ENCODE measurements around the gene VWA8. TPM values are rescaled to one million over a fixed set of nuclear protein-coding genes. Genes with fewer than 3 reads are reported as not detected.

The VWA8 gene
- total RNA-seq, 4 donors from 2014 or later: 19.5 to 26.2 (median 21.6) TPM

DNA sequence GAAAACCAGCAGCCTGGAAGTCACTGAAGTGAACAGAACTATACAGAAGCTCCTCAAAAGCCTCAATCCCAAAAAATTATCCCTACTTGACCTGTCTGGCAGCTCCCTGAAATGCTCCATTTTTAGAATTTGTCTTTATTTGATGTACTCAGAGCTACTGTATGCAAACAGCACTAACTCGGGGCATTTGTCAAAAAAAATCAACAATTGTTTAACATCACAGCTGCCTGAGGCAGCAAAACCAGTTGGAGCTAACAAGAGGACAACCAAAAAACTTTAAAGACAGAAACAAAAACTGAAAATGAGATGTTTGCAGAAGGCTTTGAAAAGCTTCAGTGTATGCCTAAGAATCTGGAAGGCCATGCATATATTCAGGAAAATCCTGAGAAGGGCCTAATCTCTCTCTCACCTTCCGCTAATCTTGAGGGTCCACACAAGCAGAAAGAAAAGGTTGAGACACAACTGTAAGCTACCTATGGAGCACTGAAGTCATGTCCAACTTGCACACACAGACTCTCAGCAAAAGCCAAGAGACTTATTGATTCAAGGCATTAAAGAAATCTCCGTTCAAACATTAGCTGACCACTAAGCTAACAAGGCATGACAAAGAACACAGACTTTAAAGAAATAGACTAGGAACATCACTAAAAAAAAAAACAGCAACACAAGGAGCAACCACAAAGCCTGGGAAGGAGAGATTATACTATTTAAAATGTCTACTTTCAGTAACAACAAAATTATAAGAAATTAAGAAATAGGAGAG lies 16.1 kb downstream of the VWA8 start:
- TF ChIP-seq POLR2A (IDR thresholded peaks at IDR 0.05; ENCODE audit: low read depth) (no peak), POLR2AphosphoS5 (IDR thresholded peaks at IDR 0.05) (no peak), EP300 (IDR thresholded peaks at IDR 0.05) (no peak)
- TF ChIP-seq, protein P1, sequence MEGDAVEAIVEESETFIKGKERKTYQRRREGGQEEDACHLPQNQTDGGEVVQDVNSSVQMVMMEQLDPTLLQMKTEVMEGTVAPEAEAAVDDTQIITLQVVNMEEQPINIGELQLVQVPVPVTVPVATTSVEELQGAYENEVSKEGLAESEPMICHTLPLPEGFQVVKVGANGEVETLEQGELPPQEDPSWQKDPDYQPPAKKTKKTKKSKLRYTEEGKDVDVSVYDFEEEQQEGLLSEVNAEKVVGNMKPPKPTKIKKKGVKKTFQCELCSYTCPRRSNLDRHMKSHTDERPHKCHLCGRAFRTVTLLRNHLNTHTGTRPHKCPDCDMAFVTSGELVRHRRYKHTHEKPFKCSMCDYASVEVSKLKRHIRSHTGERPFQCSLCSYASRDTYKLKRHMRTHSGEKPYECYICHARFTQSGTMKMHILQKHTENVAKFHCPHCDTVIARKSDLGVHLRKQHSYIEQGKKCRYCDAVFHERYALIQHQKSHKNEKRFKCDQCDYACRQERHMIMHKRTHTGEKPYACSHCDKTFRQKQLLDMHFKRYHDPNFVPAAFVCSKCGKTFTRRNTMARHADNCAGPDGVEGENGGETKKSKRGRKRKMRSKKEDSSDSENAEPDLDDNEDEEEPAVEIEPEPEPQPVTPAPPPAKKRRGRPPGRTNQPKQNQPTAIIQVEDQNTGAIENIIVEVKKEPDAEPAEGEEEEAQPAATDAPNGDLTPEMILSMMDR (IDR thresholded peaks at IDR 0.05): no peak
- no peak for DNase-seq (ENCODE audit: extremely low spot score)
- intact Hi-C loops (cut with DNase I): no loop called here
- Histone ChIP-seq H3K27me3 (no peaks in the 10 kb centered on the region), H3K27ac (replicated peaks in 1 of 4) (no peak overlapping the region), H3K4me3 (no peak overlapping the region), H3K36me3 (peaks cover 0 to 19% (median 8%) of the 10 kb centered on the region in 4 donors), H3K9me3 (peaks cover 0 to 19% (median 12%) of the 10 kb centered on the region in 4 donors), H3K4me1 (peaks cover 0 to 18% (median 16%) of the 10 kb centered on the region in 4 donors)
- WGBS: 84% methylated on average over 3 of the region's 3 CpGs

DNA sequence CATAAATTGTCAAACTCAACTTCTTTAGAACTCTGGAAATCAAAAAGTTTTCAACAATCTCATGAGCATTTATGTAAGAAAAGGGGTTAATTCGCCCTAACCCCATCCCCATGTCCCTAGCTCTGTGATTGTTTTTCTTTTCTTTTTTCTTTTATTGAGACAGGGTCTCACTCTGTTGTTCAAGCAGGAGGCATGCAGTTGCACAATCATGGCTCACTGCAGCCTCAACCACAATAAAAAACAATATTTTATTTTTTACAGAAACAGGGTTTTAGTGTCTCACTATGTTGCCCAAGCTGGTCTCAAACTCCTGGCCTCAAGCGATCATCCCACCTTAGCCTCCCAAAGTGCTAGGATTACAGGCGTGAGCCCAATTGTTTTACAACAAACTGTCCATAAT lies 16.7 kb downstream of the VWA8 start:
- Histone ChIP-seq H3K9me3 (peaks cover 0 to 19% (median 12%) of the 10 kb centered on the region in 4 donors), H3K36me3 (peaks cover 0 to 16% (median 5%) of the 10 kb centered on the region in 4 donors), H3K4me1 (peaks cover 0 to 21% (median 17%) of the 10 kb centered on the region in 4 donors), H3K27me3 (no peaks in the 10 kb centered on the region), H3K4me3 (no peak overlapping the region), H3K27ac (replicated peaks in 1 of 4) (no peak overlapping the region)
- TF ChIP-seq EP300 (IDR thresholded peaks at IDR 0.05) (no peak), POLR2A (IDR thresholded peaks at IDR 0.05; ENCODE audit: low read depth) (no peak), POLR2AphosphoS5 (IDR thresholded peaks at IDR 0.05) (no peak)
- TF ChIP-seq, protein P1 (IDR thresholded peaks at IDR 0.05): no peak
- DNase-seq (ENCODE audit: extremely low spot score): no peak
- intact Hi-C loops (cut with DNase I): no loop called here
- 96% methylated on average over 3 of the region's 3 CpGs for WGBS

DNA sequence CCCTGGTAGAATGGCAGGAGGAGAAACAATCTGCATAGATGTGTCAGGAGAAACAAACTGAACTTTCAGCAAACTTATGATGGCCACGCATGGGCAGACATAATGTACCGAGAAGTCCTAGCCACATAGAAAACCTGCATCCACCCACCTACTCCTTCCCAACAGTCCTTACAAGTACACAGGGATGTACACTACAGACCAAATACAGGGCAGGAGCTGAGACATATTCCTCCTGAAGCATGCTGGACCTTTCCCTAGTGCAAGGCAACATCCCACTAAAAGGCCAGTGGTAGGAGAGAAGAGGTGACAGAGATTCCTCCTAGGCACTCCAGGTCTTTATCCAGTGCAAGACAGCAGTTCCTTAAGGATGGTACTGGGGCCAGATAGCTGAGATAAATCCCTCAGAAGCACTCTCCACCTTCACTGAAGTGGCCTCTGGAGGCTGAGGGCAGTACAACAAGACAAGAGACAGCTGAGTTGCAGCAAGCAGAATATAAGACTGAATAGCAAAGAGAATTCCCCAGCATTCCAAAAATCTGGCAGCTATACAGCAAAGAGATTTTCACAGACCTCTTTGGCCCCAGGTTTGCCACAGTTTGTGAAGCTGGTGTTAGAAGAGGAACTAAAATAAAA lies 18.3 kb downstream of the VWA8 start:
- Histone ChIP-seq H3K36me3 (peaks cover 0 to 12% (median 4%) of the 10 kb centered on the region in 4 donors), H3K27me3 (no peaks in the 10 kb centered on the region), H3K27ac (replicated peaks in 1 of 4) (no peak overlapping the region), H3K4me3 (no peak overlapping the region), H3K4me1 (peaks cover 0 to 21% (median 17%) of the 10 kb centered on the region in 4 donors), H3K9me3 (peaks cover 0 to 19% (median 12%) of the 10 kb centered on the region in 4 donors)
- TF ChIP-seq POLR2AphosphoS5 (IDR thresholded peaks at IDR 0.05) (no peak), EP300 (IDR thresholded peaks at IDR 0.05) (no peak), POLR2A (IDR thresholded peaks at IDR 0.05; ENCODE audit: low read depth) (no peak)
- TF ChIP-seq, protein P1 (IDR thresholded peaks at IDR 0.05): peak in 2 of 3 experiments; percentile 27 to 39
- DNase-seq (ENCODE audit: extremely low spot score): no peak
- intact Hi-C loops (cut with DNase I): no loop called here
- WGBS: 100% methylated on average over 2 of the region's 2 CpGs

DNA sequence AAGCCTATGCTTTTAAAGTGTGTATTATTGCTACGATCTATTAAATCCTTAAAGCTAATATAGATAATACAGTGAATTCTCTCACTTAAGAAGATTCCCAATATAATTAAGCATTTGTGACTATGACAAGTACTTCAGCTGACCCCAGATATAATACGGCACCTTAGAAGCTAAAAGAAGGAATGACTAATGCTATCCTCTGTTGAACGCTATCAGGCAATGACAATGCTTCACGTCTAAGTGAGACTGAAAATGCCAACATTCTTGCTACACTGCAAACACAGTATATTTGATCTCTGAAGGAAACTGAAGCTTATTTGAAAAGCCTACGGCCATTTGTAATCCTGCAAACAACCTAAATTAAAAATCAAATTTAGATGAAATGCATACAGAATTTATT lies 19.7 kb downstream of the VWA8 start:
- H3K4me3 ChIP-seq: no peak overlapping the region
- 86% methylated on average over 5 of the region's 5 CpGs for WGBS
- no peak for DNase-seq (ENCODE audit: extremely low spot score)
- peaks cover 0 to 10% (median 8%) of the 10 kb centered on the region in 4 donors for H3K9me3 ChIP-seq
- intact Hi-C loops (cut with DNase I): no loop called here
- no peaks in the 10 kb centered on the region for H3K27me3 ChIP-seq
- H3K36me3 ChIP-seq: peaks cover 0 to 4% (median 0%) of the 10 kb centered on the region in 4 donors
- no peak overlapping the region for H3K27ac ChIP-seq (replicated peaks in 1 of 4)
- H3K4me1 ChIP-seq: peaks cover 0 to 21% (median 17%) of the 10 kb centered on the region in 4 donors
- TF ChIP-seq POLR2AphosphoS5 (IDR thresholded peaks at IDR 0.05) (no peak), EP300 (IDR thresholded peaks at IDR 0.05) (no peak), POLR2A (IDR thresholded peaks at IDR 0.05; ENCODE audit: low read depth) (no peak)
- TF ChIP-seq, protein P1 (IDR thresholded peaks at IDR 0.05): no peak
